Stimulated activated CD4-positive, alpha-beta T cell treated with anti-CD3 and anti-CD28 coated beads, Interleukin-12 subunit alpha, Interleukin-12 subunit beta, amount 100 ng/mL, for 4 hours (primary cell): Measurements from ENCODE around the gene LMCD1.
"Not testable (repeated sequence)": the region's sequence is repeated elsewhere in the genome, so short reads cannot be mapped to it uniquely, and the experiment has no call there.

Source experiments
- DNase-seq: peaks from one replicate; pipeline ENCODE4 v3.0.0-alpha.2; 2020

The LMCD1 gene

GRCh38 chr3:8563146-8563545 is 61.5 kb downstream of the LMCD1 start:
- DNase-seq: no peak

DNA sequence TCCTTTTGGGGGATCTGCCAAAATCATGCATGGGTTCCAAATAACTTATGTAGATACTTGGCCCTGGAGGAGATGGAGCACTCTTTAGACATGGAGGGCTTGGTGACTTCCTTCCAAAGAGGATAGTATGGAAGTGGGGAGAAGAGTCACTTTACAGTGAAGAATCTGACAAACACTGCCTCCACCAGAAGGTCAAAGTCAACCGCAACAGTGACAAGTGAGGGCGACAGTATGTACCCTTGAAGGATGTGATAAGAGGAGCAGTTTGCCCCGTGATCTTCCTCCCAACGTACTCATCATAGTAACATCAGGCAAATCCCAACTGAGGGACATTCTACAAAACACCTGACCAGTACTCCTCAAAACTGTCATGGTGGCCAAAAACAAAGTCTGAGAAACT is 62.0 kb downstream of the LMCD1 start:
- DNase-seq: no peak

DNA sequence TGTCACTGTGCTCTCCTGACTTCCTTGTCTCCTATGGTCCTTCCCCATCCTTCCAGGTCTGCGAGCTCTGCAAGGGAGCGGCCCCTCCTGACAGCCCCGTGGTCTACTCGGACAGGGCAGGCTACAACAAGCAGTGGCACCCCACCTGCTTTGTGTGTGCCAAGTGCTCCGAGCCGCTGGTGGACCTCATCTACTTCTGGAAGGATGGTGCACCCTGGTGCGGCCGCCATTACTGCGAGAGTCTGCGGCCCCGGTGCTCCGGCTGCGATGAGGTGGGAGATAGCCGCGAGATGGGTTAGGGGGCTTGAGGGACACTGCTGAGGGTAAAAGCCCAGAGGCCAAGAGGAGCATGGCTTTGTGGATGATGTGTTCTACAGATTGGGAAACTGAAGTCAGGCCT is 63.8 kb downstream of the LMCD1 start:
- DNase-seq: no peak

- no peak for DNase-seq
These were observed 66.4 kb downstream of the LMCD1 start for GRCh38 chr3:8567784-8568575.

- no peak for DNase-seq
These were observed 69.6 kb downstream of the LMCD1 start for GRCh38 chr3:8571256-8571655.

GRCh38 chr3:8573342-8573926 is 71.8 kb downstream of the LMCD1 start:
- no peak for DNase-seq

GRCh38 chr3:8574040-8574669 is 72.5 kb downstream of the LMCD1 start:
- no peak for DNase-seq

GRCh38 chr3:8574670-8575322 is 73.2 kb downstream of the LMCD1 start:
- no peak for DNase-seq

DNA sequence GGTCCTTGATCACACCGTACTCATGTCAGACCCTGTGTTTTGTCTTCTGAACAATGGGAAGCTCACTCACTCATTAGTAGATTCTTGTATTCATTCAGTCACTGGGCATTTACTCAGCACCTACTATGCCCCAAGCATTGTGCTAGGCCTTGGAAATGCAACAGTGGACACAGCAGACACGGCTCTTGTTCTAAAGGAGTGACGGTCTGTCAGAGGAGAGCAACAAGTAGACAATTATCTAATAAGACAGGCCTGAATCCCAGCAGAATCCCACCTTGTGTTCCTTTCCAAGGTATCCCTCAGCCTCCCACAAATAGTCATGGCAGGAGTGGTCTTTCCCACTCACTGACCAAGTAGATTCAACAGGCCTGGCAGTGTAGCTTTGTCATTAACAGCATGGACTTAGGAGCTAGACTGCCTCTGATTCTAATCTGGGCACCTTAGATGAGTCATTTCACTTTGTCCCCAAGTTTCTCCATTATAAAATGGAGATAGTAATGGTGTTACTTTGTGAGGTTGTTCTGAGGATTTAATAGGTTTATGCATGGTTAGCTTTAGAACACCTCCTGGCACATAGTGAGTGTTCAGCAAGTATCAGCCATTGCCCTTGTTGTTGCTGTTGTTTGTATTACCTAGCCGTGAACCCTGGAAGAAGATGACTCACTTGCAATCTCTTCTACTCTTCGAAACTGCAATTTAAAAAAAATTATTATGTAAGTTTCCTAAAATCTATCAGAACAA is 73.9 kb downstream of the LMCD1 start:
- DNase-seq: no peak

- DNase-seq: no peak
These were observed 74.8 kb downstream of the LMCD1 start for GRCh38 chr3:8576436-8576835.

- no peak for DNase-seq
These were observed 75.4 kb downstream of the LMCD1 start for GRCh38 chr3:8576841-8577571.

DNA sequence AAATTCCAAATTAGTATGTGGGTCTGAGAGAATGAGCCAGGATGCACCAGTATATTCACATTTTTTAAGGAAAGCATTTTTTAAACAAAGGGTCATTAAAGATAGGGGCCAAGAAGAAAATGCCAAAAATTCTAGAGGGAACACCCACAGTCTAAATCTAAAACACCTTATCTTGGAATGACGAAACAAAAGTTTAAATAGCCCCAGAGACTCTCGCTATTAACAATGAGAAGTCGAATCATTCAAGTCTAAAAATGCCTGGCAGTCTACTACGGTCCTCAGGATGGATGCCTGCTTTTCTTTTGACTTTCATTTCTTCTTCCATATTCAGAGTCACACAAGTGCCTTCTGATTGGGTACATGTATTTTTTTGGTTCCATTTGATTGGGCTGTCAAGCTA is 76.7 kb downstream of the LMCD1 start:
- no peak for DNase-seq

- no peak for DNase-seq
These were observed 77.5 kb downstream of the LMCD1 start for GRCh38 chr3:8579096-8579495.

GRCh38 chr3:8579943-8580342 is 78.3 kb downstream of the LMCD1 start:
- DNase-seq: no peak

GRCh38 chr3:8580434-8580833 is 78.8 kb downstream of the LMCD1 start:
- DNase-seq: not testable (repeated sequence)

- DNase-seq: no peak
These were observed 79.8 kb downstream of the LMCD1 start for GRCh38 chr3:8581373-8581772.

DNA sequence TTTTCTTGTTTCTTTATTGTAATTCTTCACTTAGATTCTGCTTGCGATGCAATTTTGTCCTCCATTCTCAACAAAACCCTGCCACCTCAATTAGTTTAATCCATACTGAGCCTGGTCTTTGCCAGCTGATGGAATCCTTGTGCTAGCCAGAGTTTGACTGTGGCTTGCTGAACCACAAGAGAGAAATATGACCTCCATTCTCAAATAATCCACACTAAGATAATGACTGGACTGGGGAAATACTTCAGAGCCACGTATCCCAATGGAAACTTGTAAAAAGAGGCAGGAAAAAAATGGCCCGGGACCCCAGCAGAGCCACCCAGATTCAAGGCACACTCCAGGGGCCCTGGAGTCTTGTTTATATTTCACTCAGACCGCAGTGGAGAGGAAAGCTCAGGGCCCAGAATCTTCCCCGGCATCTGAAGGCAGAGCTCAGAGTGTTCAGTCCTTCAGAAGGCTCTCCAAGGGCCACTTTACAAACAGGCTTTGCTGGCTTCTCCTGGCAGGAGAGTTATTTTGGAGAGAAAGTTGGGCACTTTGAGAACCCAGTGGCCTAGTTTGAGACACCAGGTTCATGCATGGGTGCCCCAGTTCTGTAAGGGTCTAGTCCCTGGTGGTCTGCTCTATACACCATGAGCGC is 80.3 kb downstream of the LMCD1 start:
- DNase-seq: no peak

DNA sequence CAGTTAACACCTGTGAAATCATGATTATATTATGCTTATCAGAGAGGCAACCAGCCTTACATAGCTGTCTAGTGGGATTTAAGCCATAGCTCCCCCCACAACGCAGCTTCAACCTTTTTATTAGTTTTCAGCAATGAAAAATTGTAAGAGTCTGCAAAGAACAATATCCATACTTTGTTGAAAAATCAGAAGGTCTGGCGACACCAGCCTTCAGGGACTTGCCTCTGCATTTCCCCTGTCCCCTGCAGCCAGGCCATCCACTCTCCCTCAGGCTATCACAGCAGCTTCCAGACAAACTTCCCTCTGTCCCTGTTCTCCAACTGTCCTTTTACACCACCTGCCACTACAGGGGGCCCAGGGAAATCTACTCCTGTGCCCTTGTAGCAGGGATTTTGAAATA is 83.0 kb downstream of the LMCD1 start:
- DNase-seq: no peak

- DNase-seq: no peak
These were observed 88.4 kb downstream of the LMCD1 start for GRCh38 chr3:8589880-8590556.

GRCh38 chr3:8593021-8593827 is 91.6 kb downstream of the LMCD1 start:
- DNase-seq: no peak
